Cortex of kidney (tissue), 1 donor: Measurements from ENCODE around the gene SPAG5.
"Not testable (repeated sequence)": the region's sequence is repeated elsewhere in the genome, so short reads cannot be mapped to it uniquely, and the experiment has no call there.

ENCODE experiments used
- DNase-seq: peaks from one replicate; lab custom pipeline; 2025; lab: John Stamatoyannopoulos, UW

Gene SPAG5

GRCh38 chr17:28604031-28604430, 5.2 kb upstream of the SPAG5 start:
- not testable (repeated sequence) for DNase-seq

GRCh38 chr17:28599311-28600184, 723 bp upstream of the SPAG5 start:
- DNase-seq = no peak

GRCh38 chr17:28598389-28598788, 436 bp downstream of the SPAG5 start:
- DNase-seq = no peak

GRCh38 chr17:28597606-28598383, 1.0 kb downstream of the SPAG5 start:
- no peak for DNase-seq

GRCh38 chr17:28592260-28592659, 6.6 kb downstream of the SPAG5 start:
- no peak for DNase-seq

GRCh38 chr17:28585851-28586250, 13.0 kb downstream of the SPAG5 start:
- DNase-seq = no peak

- no peak for DNase-seq
Measured at GRCh38 chr17:28584434-28584833, 14.4 kb downstream of the SPAG5 start.

- no peak for DNase-seq
Measured at GRCh38 chr17:28582513-28582912, 16.3 kb downstream of the SPAG5 start.

GRCh38 chr17:28580959-28581358, 17.9 kb downstream of the SPAG5 start:
- DNase-seq = no peak

- no peak for DNase-seq
Measured at GRCh38 chr17:28579526-28579925, 19.3 kb downstream of the SPAG5 start.

GRCh38 chr17:28578246-28579195, 20.3 kb downstream of the SPAG5 start:
- no peak for DNase-seq

- DNase-seq = no peak
Measured at GRCh38 chr17:28577466-28577824, 21.4 kb downstream of the SPAG5 start.

GRCh38 chr17:28576758-28577465, 21.9 kb downstream of the SPAG5 start, which contains the start of gene ALDOC:
Gene ALDOC (minus strand): TSS chr17:28576895. CDS start chr17:28575532, 1,363 bp downstream.
- DNase-seq = no peak

- DNase-seq = not testable (repeated sequence)
Measured at GRCh38 chr17:28576016-28576415, 22.8 kb downstream of the SPAG5 start.

GRCh38 chr17:28575126-28575795, 23.6 kb downstream of the SPAG5 start:
- no peak for DNase-seq

- no peak for DNase-seq
Measured at GRCh38 chr17:28574526-28574925, 24.3 kb downstream of the SPAG5 start.

- no peak for DNase-seq
Measured at GRCh38 chr17:28573966-28574480, 24.8 kb downstream of the SPAG5 start.

GRCh38 chr17:28573521-28573920, 25.3 kb downstream of the SPAG5 start:
- no peak for DNase-seq

GRCh38 chr17:28573040-28573380, 25.8 kb downstream of the SPAG5 start:
- no peak for DNase-seq

- no peak for DNase-seq
Measured at GRCh38 chr17:28572259-28573039, 26.4 kb downstream of the SPAG5 start.
